HG03108 (cell line): ENCODE results near the gene TJP2.

ENCODE experiments used
- ATAC-seq: cut with Tn5 transposase; IDR thresholded peaks from one replicate; pipeline ENCODE4 v1.9.1; 2021; ENCODE audit warnings: moderate library complexity; ENCODE audit not compliant: unreplicated experiment

TJP2 gene

DNA sequence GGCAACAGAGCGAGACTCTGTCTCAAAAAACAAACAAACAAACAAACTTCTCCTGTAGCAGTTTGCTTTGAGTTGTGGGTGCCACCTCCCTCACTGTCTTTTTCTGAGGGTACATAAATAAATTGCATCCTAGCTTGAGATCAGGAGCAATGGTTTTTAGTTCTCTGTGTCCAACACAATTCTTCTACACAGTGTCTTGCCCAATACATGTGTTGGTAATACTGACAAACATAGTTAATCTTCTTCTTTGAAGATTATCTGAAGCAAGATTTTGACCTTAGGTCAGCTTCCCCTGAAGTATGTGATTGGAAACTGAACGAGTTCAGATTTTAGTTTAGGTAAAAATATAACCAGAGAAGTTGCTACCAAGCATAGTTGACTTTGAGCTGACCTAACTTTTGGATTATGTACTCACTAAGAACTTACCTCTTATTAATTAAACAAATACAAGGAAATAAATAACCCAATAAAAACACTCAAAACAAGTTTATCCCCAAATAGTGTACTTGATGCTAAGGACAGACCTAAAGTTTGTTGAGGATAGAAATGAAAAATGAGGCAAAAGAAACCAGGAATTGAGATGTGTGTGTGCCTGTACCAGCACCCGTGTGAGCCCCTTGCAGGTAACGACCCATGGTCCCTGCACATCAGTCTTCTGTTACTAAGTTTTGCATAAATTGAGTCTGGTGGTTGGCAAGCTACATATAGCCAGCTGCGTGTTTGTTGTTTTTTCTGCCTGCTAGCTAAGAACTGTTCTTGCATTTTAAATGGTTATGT, 16.2 kb downstream of the TJP2 start:
- ATAC-seq, result peak; percentile 69

DNA sequence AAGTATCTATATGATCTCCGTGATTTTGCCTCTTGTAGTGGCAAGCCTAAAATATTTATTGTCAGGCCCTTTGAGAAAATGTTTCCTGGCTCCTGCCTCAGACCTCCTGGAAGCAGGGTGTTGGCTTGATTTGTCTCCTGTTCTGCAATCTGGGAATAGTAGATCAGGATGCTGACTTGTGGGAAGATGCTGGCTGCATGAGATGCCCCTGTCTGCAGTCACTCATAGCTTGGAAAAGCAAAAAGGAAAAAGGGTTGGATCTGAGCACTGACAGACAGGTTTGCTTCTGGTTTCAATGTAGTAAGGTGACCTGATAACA, 16.7 kb downstream of the TJP2 start:
- ATAC-seq, result no peak

DNA sequence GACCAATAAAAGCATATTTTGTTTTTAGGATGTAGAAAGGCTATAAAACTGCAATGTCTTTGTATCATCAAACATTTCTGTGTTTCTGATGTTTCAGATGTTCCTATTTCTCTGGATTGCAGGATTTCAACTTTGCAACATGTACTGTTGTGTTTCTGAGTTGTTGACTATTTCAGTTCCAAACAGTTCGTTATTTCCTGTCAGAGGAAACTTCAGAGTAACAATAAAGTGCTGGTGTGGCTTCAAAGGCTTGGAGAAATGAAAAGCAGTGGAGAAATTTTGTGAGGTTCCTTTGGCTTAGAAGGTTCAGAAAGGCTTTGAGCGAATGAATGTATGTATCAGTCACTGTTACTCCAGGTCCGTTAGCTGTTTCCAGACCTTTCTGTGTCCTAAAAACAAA, 17.2 kb downstream of the TJP2 start:
- ATAC-seq, result no peak

DNA sequence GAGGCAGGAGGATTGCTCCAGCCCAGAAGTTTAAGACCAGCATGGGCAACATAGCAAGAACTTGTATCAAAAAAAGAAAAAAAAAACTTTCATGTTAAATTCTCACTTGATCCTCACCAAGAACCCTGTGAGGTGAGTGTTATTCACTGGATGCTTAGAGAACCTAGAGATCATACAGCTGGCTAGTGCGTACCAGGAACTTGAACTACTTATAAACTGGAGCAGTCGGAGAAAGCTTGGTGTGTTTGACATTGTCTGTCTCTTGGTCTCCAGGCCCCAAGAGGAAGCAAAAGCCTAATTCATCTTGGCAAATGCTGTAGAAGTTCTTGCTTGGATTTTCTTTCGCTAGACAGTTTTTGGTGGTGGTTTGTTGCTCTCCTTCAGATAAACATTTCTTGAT, 18.1 kb downstream of the TJP2 start:
- ATAC-seq, result no peak

DNA sequence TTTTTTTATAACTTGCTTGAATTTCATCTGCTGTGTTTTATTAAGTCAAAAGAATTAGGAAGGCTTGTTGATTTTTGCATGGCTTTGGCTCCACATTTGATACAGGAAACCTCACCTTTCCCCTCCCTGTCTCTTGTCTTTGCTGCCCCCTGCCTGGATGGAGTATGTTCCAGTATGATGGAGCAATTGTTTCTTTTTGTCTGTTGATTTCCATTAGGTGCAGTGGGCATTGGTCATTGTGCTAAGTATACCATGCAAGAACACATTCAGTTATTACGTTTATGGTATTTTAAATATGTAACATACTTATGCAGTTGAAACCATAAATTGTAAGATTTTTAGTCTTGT, 19.6 kb downstream of the TJP2 start:
- ATAC-seq, result no peak

DNA sequence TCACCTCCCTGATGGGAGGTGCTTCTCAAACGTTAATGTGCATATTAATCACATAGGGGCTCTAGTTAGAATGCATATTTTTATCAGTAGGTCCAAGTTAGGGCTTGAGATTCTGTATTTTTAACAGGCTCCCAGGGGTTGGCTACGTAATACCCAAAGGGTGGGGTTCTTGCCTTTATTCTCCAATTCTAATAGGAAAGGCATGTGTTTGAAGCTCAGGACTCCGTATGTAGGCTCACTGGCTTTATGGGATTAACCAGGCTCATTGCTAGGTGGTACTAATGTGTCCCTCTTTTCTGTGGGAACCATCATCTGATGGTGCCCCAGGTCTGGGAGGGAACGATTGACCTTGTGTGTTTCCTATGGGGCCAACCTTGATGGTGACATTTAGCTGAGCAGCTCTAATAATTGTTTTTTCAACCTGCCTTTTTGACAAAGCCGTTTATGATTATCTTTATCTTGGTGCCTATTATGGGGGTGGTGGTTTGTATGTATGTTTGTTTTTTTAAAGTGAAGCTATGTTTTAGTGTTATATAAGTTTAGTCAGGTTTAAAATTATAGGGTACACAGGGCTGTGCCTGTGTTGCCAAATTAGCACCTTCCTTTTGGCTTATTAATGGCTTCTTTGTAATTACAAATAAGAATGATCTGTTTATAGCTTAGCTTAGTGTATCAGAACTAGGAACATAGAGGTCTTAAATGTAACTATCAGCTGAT, 20.8 kb downstream of the TJP2 start:
- ATAC-seq, result no peak

DNA sequence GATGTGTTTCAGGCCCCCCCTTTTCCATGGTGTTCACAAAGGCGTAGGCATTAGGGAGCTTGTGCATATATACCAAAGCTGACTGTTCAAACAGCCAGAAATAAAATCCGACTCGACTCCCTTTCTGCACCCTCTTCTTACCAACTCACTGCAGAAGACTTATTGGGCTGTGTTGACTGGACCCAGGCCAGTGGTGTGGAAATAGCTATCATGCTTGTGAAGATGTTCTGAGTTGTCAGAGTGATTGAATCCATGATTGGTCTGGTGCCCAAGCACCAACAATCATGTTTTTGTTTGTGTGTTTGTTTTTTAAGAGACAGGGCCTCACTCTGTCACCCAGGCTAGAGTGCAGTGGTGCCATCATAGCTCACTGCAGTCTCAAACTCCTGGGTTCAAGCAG, 21.6 kb downstream of the TJP2 start:
- no peak for ATAC-seq

DNA sequence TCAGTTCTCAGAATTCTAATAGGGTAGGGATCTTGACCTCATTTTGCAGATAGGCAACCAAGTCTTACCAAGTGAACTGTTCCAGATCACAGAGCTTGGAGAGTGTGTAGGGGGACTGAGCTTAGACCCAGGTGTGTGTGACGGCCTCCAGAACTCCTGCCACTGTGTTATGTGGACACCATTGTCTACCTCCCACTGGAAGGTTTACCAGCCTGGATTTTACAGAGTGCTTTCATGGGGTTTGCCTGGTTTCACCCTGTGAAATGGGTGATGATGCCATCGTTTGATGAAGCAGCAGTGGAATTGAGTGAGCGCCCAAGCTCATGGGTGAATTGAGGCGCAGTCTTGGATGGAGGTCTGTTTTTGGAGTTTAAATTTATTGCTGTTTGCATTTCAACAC, 23.6 kb downstream of the TJP2 start:
- ATAC-seq, result no peak

DNA sequence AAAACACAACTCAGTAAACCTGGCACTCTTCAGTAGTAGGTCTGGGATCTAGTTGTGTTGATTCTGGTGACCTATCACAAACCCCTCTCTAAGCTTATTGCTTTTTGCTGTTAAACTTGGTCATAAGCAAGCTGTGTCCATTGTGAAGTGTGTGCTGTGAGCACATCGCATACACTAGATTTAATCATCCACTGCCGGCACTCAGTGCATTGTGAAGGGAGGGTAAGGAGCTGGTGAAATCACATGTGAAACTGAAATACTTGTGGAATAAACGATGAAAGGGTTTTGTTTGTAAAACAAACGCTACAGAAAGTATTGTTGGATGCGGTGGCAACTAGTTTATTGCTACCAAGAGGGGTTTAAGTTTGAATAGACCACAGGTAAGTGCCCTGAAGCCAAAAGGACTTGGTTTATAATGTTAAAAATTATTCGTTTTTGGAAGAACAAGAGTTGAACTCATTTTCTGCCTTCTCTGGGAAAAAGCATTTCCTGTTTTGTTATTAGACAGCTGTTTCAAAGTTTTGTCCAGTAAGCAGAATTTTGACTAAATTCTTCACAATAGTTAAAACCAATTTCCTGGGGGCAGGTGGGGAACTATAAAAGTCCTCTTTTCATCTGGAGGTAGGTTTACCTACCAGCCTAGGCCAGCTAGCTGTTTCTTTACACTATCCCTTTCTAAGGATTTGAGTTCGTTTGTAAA, 24.6 kb downstream of the TJP2 start:
- no peak for ATAC-seq

DNA sequence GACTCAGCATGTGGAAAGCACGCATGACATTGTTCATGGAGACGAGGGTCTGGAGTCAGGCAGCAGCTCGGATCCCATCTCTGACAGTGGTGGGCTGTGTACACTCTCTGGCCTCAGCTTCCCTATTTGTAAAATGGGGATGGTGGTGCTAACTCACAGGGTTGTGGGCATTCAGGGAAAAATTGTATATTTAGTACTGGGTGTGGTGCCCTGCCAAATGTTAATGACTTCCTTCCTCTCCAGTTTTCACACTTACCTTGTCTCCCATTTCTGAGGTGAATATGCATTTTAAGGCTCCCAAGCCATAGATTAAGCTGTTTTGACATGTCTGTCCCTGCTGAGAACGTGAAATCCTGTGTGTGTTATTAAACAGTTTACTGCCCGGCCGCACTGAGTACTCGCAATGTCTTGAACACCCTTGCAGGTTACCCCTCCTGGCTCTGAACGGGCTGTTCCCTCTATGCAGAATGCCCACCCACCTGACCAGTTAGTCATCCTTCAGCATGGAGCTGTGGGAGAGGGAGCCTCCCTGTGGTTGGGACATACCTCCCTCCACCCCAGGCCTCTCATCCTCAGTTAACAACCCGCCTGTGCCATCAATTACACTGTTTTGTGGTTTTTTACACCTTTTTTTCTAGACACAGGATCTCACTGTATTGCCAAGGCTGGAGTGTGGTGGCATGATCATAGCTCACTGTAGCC, 25.8 kb downstream of the TJP2 start:
- ATAC-seq, result no peak

DNA sequence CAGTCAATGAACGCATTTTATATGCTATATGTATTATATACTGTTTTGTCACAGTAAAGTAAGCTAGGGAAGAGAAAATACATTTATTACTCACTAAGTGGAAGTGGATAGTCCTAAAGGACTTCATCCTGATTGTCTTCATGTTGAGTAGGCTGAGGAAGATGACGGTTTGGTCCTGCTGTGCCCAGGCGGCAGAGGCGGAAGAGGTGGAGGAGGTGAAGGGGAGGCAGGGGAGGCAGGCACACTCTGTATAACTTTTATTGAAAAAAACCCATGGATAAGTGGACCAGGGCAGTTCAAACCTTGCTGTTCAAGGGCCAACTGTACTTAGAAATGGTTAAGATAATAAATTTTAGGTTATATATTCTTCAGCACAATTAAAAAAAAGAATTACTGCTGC, 28.5 kb downstream of the TJP2 start:
- no peak for ATAC-seq

DNA sequence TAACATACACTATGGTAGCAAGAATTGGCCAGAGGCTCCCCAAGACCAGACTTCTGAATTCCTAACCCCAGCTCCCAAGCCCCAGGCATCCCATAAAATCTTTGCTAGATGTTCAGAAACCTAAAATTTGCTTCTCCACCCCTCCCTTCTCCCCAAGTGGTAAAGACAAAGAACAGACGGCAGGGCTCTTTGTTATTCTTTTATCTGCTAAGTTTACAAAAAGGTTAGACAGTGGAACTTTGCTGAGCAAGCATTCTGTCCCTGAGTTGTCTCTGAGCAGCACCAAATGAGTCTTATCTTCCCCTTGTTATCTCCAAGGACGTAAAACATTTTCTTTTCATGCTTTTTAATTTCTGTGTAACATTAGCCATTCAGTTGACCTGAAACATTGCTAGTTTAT, 30.2 kb downstream of the TJP2 start:
- no peak for ATAC-seq

DNA sequence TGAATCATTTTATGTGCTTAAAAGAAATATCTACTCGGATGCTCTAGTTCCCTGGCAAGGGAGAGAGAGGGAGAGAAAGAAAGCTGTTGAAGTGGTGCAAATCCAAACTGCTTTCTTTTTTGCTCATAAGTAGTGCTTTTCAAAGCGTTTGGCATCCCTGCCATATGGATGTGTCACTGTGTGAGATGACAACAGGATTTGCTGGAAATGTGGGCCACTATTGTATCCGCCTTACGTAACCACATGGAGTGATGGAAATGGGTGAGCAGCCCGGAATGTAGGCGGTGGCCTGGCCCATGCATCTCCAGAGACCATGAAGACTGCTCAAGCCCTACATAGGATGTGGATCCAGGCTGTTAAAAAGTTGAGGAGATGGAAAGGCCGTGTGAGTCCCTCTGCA, 30.8 kb downstream of the TJP2 start:
- ATAC-seq, result no peak

DNA sequence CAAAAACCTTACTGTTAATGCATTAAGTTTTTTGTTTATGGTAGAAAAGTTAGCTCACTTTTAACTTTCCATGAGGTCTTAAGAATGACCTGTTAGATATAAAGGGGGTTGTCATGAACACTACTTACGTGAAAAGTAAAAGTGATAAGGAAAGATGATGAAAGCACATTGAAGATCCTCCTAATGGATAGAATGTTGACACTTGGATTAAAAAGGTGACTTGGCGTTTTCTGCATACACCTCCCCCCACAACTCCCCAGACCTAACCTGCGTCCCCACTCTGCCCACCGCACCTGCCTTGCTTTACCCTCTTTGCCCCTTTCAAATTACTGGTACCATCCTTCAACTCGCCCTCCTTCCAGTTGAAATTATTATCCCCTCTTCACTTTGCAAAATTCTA, 32.0 kb downstream of the TJP2 start:
- no peak for ATAC-seq

DNA sequence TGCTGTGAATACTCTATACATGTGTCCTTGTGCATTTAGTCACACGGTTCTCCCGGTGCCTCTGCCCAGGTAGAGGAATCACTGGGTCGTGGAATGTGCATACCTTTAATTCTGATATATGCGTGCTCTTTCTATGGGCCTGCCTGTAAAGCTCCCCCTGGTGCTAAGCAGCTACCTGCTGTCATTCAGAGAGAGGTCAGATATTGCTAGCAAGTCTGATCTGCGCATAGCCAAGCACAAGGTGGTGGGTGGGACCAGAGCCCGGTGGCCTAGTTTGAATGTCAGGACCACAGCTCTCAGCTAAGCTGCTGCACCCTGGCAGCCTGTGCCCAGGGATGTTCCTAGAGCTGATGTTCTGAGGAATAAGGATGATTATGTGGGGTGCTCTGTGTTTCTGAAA, 33.4 kb downstream of the TJP2 start:
- no peak for ATAC-seq

DNA sequence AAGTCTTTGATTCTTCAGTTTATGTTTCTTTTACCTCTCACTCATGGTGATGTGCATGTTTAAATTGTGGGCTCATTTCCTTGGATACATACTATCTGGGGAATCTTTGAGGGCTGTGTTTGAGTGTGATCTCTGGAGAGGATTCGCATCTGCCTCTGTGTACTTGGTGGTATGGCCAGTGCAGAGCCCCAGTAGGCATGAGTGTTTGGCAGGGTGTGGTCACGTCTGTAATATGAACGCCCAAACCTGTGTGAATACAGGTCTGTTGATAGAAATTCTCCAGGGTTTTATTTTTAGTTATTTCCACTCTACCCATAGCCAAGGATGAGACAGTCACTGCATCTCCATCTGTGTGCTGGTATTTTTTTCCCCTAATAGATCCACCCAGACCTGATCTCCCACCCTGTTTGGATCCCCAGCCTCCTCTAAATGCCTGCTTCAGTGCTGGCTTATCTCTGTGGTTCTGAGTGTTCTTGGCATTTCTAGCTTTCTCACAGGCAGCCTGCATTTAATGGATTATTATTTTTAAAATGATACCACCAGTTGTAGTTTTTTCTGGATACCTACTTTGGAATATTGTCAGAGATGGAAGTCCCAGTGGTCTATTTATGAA, 37.5 kb downstream of the TJP2 start:
- ATAC-seq, result no peak

DNA sequence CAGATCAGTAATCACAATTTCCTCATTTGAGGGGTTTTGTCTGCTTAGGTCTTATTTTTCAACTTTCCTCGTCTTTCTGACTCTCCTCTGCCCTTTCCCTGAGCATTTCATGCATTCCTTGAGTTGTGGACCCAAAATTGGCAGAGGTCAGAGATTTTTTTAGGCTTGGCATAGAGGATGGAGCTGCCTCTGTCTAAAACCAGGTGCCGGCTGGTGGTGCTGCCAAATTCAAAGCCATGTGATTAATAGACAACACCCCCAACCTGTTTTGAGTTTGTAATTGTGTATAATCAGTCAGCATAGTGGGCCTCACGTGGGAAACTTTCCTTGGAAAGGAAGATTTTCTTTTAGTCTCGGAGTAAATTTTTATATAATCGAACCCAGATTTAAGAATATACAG, 39.6 kb downstream of the TJP2 start:
- no peak for ATAC-seq

DNA sequence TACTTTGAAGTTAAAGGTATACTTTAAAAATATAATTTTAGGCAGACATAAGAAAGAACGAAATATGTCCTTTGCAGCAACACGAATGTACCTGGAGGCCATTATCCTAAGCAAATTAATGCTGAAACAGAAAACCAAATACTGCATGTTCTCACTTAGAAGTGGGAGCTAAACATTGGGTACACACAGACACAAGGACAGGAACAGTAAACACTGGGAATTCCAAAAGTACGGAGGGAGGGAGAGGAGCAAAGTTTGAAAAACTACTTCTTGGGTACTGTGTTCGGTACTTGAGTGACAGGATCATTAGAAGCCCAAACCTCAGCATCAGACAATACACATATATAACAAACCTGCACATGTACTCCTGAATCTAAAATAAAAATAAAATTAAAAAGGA, 40.9 kb downstream of the TJP2 start:
- no peak for ATAC-seq

DNA sequence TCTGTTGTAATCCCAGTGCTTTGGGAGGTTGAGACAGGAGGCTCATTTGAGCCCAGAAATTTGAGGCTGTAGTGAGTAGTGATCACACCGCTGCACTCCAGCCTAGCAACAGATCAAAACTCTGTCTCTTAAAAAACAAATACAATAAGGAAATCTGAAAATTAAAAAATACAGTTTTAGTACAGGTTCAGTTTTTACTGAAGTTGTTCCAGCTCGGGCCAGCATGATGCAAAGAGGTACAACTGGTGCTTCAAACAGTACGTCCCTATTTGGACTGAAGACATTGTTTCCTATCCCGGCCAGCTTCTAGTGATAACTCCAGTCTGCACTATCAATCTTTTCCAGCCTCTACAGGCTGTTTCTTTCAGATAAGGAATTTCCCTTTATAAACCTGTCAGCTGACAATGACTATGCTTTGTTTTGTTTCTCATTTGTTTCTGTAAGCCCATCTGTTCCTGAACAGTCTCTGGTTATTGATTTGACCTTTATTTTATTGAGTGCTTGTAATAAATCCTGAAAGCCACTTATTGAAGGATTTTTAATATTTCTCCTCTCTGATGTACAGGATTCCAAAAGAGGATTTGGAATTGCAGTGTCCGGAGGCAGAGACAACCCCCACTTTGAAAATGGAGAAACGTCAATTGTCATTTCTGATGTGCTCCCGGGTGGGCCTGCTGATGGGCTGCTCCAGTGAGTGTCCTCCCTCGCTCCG, 41.9 kb downstream of the TJP2 start:
- ATAC-seq, result no peak

DNA sequence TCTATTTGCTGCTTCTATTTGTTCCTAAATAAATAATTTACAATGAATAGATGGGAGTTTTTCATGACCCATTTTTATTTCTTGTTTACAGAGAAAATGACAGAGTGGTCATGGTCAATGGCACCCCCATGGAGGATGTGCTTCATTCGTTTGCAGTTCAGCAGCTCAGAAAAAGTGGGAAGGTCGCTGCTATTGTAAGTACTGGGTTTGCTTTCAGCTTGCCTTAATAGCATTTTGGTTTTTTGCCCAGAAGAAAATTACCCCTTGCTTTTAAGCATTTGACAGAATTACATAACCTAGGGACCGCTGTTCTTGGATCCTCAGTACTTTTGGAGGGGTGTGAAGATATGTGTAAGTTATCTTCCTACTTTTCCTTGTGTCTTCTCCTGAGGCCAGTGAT, 44.1 kb downstream of the TJP2 start:
- ATAC-seq, result no peak

DNA sequence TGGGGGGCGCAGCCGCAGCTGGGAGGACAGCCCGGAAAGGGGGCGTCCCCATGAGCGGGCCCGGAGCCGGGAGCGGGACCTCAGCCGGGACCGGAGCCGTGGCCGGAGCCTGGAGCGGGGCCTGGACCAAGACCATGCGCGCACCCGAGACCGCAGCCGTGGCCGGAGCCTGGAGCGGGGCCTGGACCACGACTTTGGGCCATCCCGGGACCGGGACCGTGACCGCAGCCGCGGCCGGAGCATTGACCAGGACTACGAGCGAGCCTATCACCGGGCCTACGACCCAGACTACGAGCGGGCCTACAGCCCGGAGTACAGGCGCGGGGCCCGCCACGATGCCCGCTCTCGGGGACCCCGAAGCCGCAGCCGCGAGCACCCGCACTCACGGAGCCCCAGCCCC, 47.0 kb downstream of the TJP2 start:
- ATAC-seq, result no peak
